Adrenal gland (tissue), 5 donors: ENCODE data around the gene HSFX2.

Source experiments
- CTCF ChIP-seq, 6 experiments: fragments of 450-650 bp in 4 of 6; fragments of 200-600 bp in 2 of 6; sonication (generic) in 1 of 6; IDR thresholded peaks; 1 replicate in 5 of 6; 2 replicates in 1 of 6; pipeline versions ENCODE4 v1.5.1 to v1.8.0; 2016 to 2021; ENCODE audit warnings: antibody characterized with exemption in 6 of 6, mild to moderate bottlenecking in 2 of 6, moderate library complexity in 1 of 6
- POLR2A ChIP-seq, 2 donors: fragments of 450-650 bp; IDR thresholded peaks; one replicate each; pipeline ENCODE4 v1.6.1; 2017; ENCODE audit warnings: antibody characterized with exemption in 2 of 2, mild to moderate bottlenecking in 2 of 2, moderate library complexity in 1 of 2
- donor health status: DM: no; HTN: no; CAD: no.

DNA sequence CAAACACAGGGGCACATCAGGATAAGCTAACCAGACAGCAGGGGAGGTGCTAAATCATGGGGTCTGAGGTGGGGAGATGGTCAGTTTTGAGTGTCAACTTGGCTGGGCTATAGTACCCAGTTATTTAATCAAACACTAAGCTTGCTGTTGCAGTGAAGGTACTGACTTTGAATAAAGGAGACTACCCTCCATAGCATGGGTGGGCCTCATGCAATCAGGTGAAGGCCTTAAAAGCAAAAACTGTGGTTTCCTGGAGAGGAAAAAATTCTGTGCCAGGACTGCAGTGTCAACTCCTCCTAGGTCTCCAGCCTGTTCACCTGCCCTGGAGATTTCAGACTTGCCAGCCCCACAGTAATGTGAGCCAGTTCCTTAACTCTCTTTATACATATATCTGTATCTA lies 12.6 kb upstream of the HSFX2 start:
- no peak for TF ChIP-seq CTCF (IDR thresholded peaks at IDR 0.05)
- TF ChIP-seq POLR2A (IDR thresholded peaks at IDR 0.05) = no peak
